Measurements from ENCODE around the gene PALLD. TPM values are rescaled to one million over a fixed set of nuclear protein-coding genes. Genes with fewer than 3 reads are reported as not detected.

PALLD gene
- total RNA-seq, 5 donors from 2014 or later (not counting 1 experiment from before 2014, with no cell fraction given), result 0.56 to 1.9 (median 0.93) TPM

DNA sequence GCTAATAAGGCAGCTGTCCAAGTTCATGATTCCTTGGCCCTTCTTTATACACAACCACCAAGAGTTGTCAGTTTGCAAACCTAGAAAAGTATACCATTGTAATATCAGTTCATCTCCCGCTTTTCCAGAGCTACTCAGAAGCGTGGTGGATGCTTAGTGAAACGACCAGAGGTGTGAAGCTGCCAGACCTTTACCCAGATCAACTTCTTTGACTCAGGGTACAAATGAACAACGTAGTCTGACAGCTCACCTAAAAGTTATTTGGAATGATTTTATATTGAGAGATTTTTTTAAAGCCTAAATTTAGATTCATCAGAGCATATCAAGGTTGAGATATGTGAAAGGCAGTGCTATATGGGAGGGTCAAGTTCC, 343.5 kb downstream of the PALLD start:
- no peak for DNase-seq
- Mint-ChIP-seq H3K4me3 (no peak overlapping the region), H3K4me1 (no peaks in the 10 kb centered on the region), H3K27me3 (peaks cover 33 to 47% of the 10 kb centered on the region in 2 donors), H3K36me3 (no peaks in the 10 kb centered on the region), H3K9me3 (no peaks in the 10 kb centered on the region), H3K27ac (no peak overlapping the region)
- CTCF ChIA-PET, result no interaction called here
- POLR2A ChIA-PET, result no interaction called here
- Histone ChIP-seq H3K27me3 (replicated peaks in 1 of 2; ENCODE audit: control insufficient read depth in 2 of 2, extremely low read depth in 1 of 2, insufficient read depth in 2 of 2, low read length in 1 of 2) (peaks cover 0 to 6% of the 10 kb centered on the region in 2 experiments), H3K4me3 (ENCODE audit: control insufficient read depth in 1 of 2, extremely low read depth in 1 of 2, low read length in 1 of 2) (no peak overlapping the region), H3K9me3 (no peaks in the 10 kb centered on the region), H3K4me1 (ENCODE audit: control insufficient read depth in 1 of 2, extremely low read depth in 1 of 2, insufficient read depth in 2 of 2, low read length in 2 of 2) (no peaks in the 10 kb centered on the region), H3K27ac (ENCODE audit: low read length) (no peak overlapping the region), H3K36me3 (ENCODE audit: control insufficient read depth in 2 of 2, extremely low read depth in 1 of 2, insufficient read depth in 1 of 2, low read length in 1 of 2) (no peaks in the 10 kb centered on the region)
- no peak for ATAC-seq (replicated peaks in 1 of 4)
- 66% methylated on average over 3 of the region's 4 CpGs for WGBS (ENCODE audit: insufficient coverage)

- Mint-ChIP-seq H3K27me3 (peaks cover 25 to 40% of the 10 kb centered on the region in 2 donors), H3K4me1 (no peaks in the 10 kb centered on the region), H3K27ac (no peak overlapping the region), H3K36me3 (no peaks in the 10 kb centered on the region), H3K9me3 (no peaks in the 10 kb centered on the region), H3K4me3 (no peak overlapping the region)
- no peaks in the 10 kb centered on the region for H3K4me1 ChIP-seq (ENCODE audit: control insufficient read depth in 1 of 2, extremely low read depth in 1 of 2, insufficient read depth in 2 of 2, low read length in 2 of 2)
- 71% methylated on average over 4 of the region's 8 CpGs for WGBS (ENCODE audit: insufficient coverage)
- H3K27me3 ChIP-seq (replicated peaks in 1 of 2; ENCODE audit: control insufficient read depth in 2 of 2, extremely low read depth in 1 of 2, insufficient read depth in 2 of 2, low read length in 1 of 2), result peaks cover 0 to 6% of the 10 kb centered on the region in 2 experiments
- no peak for ATAC-seq (replicated peaks in 1 of 4)
- no peaks in the 10 kb centered on the region for H3K9me3 ChIP-seq
- no peak overlapping the region for H3K4me3 ChIP-seq (ENCODE audit: control insufficient read depth in 1 of 2, extremely low read depth in 1 of 2, low read length in 1 of 2)
- no peaks in the 10 kb centered on the region for H3K36me3 ChIP-seq (ENCODE audit: control insufficient read depth in 2 of 2, extremely low read depth in 1 of 2, insufficient read depth in 1 of 2, low read length in 1 of 2)
- no peak overlapping the region for H3K27ac ChIP-seq (ENCODE audit: low read length)
- ChIA-PET POLR2A (no interaction called here), CTCF (no interaction called here)
- DNase-seq, result no peak
Measured at GRCh38 chr4:168841000-168841671, 344.3 kb downstream of the PALLD start.

DNA sequence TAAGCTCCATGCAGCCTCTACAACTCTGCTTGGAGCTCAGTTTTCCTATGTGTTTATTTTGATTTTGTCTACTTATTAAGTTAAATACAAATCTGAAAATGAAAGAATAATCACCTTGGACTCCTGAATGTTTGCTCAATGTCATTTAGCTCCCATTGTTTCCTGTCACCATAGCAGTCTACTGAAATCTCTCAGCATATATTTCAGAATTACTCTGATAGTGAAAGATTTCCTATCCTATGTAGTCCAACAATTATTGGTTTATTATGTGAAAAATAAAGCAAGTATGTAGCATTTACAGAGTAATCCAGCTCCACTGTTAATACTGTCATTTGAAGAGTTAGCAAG, 344.8 kb downstream of the PALLD start:
- DNase-seq (no peak), ATAC-seq (replicated peaks in 1 of 4) (no peak)
- Mint-ChIP-seq H3K27me3 (peaks cover 22 to 36% of the 10 kb centered on the region in 2 donors), H3K9me3 (no peaks in the 10 kb centered on the region), H3K27ac (no peak overlapping the region), H3K4me3 (no peak overlapping the region), H3K36me3 (no peaks in the 10 kb centered on the region), H3K4me1 (no peaks in the 10 kb centered on the region)
- Histone ChIP-seq H3K4me3 (ENCODE audit: control insufficient read depth in 1 of 2, extremely low read depth in 1 of 2, low read length in 1 of 2) (no peak overlapping the region), H3K27me3 (replicated peaks in 1 of 2; ENCODE audit: control insufficient read depth in 2 of 2, extremely low read depth in 1 of 2, insufficient read depth in 2 of 2, low read length in 1 of 2) (peaks cover 0 to 6% of the 10 kb centered on the region in 2 experiments), H3K4me1 (ENCODE audit: control insufficient read depth in 1 of 2, extremely low read depth in 1 of 2, insufficient read depth in 2 of 2, low read length in 2 of 2) (no peaks in the 10 kb centered on the region), H3K36me3 (ENCODE audit: control insufficient read depth in 2 of 2, extremely low read depth in 1 of 2, insufficient read depth in 1 of 2, low read length in 1 of 2) (no peaks in the 10 kb centered on the region), H3K27ac (ENCODE audit: low read length) (no peak overlapping the region), H3K9me3 (no peaks in the 10 kb centered on the region)
- ChIA-PET POLR2A (no interaction called here), CTCF (no interaction called here)

- H3K4me3 ChIP-seq (ENCODE audit: control insufficient read depth in 1 of 2, extremely low read depth in 1 of 2, low read length in 1 of 2), result no peak overlapping the region
- H3K4me1 ChIP-seq (ENCODE audit: control insufficient read depth in 1 of 2, extremely low read depth in 1 of 2, insufficient read depth in 2 of 2, low read length in 2 of 2), result no peaks in the 10 kb centered on the region
- H3K27ac ChIP-seq (ENCODE audit: low read length), result no peak overlapping the region
- ChIA-PET CTCF (no interaction called here), POLR2A (no interaction called here)
- no peaks in the 10 kb centered on the region for H3K9me3 Mint-ChIP-seq
- no peaks in the 10 kb centered on the region for H3K9me3 ChIP-seq
- no peak for DNase-seq
- no peaks in the 10 kb centered on the region for H3K36me3 Mint-ChIP-seq
- H3K36me3 ChIP-seq (ENCODE audit: control insufficient read depth in 2 of 2, extremely low read depth in 1 of 2, insufficient read depth in 1 of 2, low read length in 1 of 2), result no peaks in the 10 kb centered on the region
- no peaks in the 10 kb centered on the region for H3K4me1 Mint-ChIP-seq
- no CpG with 5 or more reads among the region's 1 CpG for WGBS (ENCODE audit: insufficient coverage)
- H3K27me3 Mint-ChIP-seq, result peaks cover 22 to 32% of the 10 kb centered on the region in 2 donors
- peaks cover 0 to 6% of the 10 kb centered on the region in 2 experiments for H3K27me3 ChIP-seq (replicated peaks in 1 of 2; ENCODE audit: control insufficient read depth in 2 of 2, extremely low read depth in 1 of 2, insufficient read depth in 2 of 2, low read length in 1 of 2)
- no peak for ATAC-seq (replicated peaks in 1 of 4)
- no peak overlapping the region for H3K27ac Mint-ChIP-seq
- H3K4me3 Mint-ChIP-seq, result no peak overlapping the region
Measured at GRCh38 chr4:168842186-168842585, 345.3 kb downstream of the PALLD start.

GRCh38 chr4:168843635-168844034, 346.8 kb downstream of the PALLD start:
- DNase-seq, result no peak
- no peaks in the 10 kb centered on the region for H3K36me3 ChIP-seq (ENCODE audit: control insufficient read depth in 2 of 2, extremely low read depth in 1 of 2, insufficient read depth in 1 of 2, low read length in 1 of 2)
- H3K4me3 Mint-ChIP-seq, result no peak overlapping the region
- no peak for ATAC-seq (replicated peaks in 1 of 4)
- H3K27ac Mint-ChIP-seq, result no peak overlapping the region
- H3K27me3 Mint-ChIP-seq, result peaks cover 16 to 23% of the 10 kb centered on the region in 2 donors
- no peaks in the 10 kb centered on the region for H3K9me3 Mint-ChIP-seq
- H3K27me3 ChIP-seq (replicated peaks in 1 of 2; ENCODE audit: control insufficient read depth in 2 of 2, extremely low read depth in 1 of 2, insufficient read depth in 2 of 2, low read length in 1 of 2), result peaks cover 0 to 6% of the 10 kb centered on the region in 2 experiments
- CTCF ChIA-PET, result interaction anchor here in 1 of 2 donors (1.4 kb wide), 1 partner anchor 10 kb away, joined by 3 read pairs; no protein-coding TSS in a partner anchor
- POLR2A ChIA-PET, result interaction anchor here in 1 of 2 donors (0.5 kb wide), 1 partner anchor 27 kb away, joined by 5 read pairs; no protein-coding TSS in a partner anchor
- no peak overlapping the region for H3K27ac ChIP-seq (ENCODE audit: low read length)
- no peaks in the 10 kb centered on the region for H3K9me3 ChIP-seq
- no peaks in the 10 kb centered on the region for H3K4me1 ChIP-seq (ENCODE audit: control insufficient read depth in 1 of 2, extremely low read depth in 1 of 2, insufficient read depth in 2 of 2, low read length in 2 of 2)
- 86% methylated on average over 2 of the region's 7 CpGs for WGBS (ENCODE audit: insufficient coverage)
- H3K36me3 Mint-ChIP-seq, result no peaks in the 10 kb centered on the region
- H3K4me1 Mint-ChIP-seq, result peaks cover 0 to 3% (median 3%) of the 10 kb centered on the region in 3 donors
- H3K4me3 ChIP-seq (ENCODE audit: control insufficient read depth in 1 of 2, extremely low read depth in 1 of 2, low read length in 1 of 2), result no peak overlapping the region

GRCh38 chr4:168844353-168845049, 347.6 kb downstream of the PALLD start:
- no peaks in the 10 kb centered on the region for H3K4me1 ChIP-seq (ENCODE audit: control insufficient read depth in 1 of 2, extremely low read depth in 1 of 2, insufficient read depth in 2 of 2, low read length in 2 of 2)
- DNase-seq (no peak), ATAC-seq (replicated peaks in 1 of 4) (no peak)
- Mint-ChIP-seq H3K27ac (no peak overlapping the region), H3K4me3 (no peak overlapping the region), H3K27me3 (peaks cover 17 to 20% of the 10 kb centered on the region in 2 donors), H3K36me3 (no peaks in the 10 kb centered on the region), H3K4me1 (peaks cover 6 to 8% (median 7%) of the 10 kb centered on the region in 3 donors), H3K9me3 (no peaks in the 10 kb centered on the region)
- H3K27ac ChIP-seq (ENCODE audit: low read length), result no peak overlapping the region
- H3K27me3 ChIP-seq (replicated peaks in 1 of 2; ENCODE audit: control insufficient read depth in 2 of 2, extremely low read depth in 1 of 2, insufficient read depth in 2 of 2, low read length in 1 of 2), result peaks cover 0 to 6% of the 10 kb centered on the region in 2 experiments
- WGBS (ENCODE audit: insufficient coverage), result 63% methylated on average over 2 of the region's 8 CpGs
- POLR2A ChIA-PET, result no interaction called here
- H3K9me3 ChIP-seq, result no peaks in the 10 kb centered on the region
- H3K4me3 ChIP-seq (ENCODE audit: control insufficient read depth in 1 of 2, extremely low read depth in 1 of 2, low read length in 1 of 2), result no peak overlapping the region
- CTCF ChIA-PET, result interaction anchor here in 1 of 2 donors (1.4 kb wide), 1 partner anchor 11 kb away, joined by 3 read pairs; no protein-coding TSS in a partner anchor
- no peaks in the 10 kb centered on the region for H3K36me3 ChIP-seq (ENCODE audit: control insufficient read depth in 2 of 2, extremely low read depth in 1 of 2, insufficient read depth in 1 of 2, low read length in 1 of 2)
